Lung (tissue), 12 donors: ENCODE data around the gene DYNC1LI2. TPM values are rescaled to one million over a fixed set of nuclear protein-coding genes. Genes with fewer than 3 reads are reported as not detected.
"Not testable (repeated sequence)": the region's sequence is repeated elsewhere in the genome, so short reads cannot be mapped to it uniquely, and the experiment has no call there.

Experiments used
- ATAC-seq: fragments of 200-7000 bp; cut with Tn5 transposase; one replicate; pipeline ENCODE4 v1.9.1; 2020; ENCODE audit warnings: moderate number of reproducible peaks; ENCODE audit not compliant: insufficient read depth, low FRiP score
- DNase-seq, 3 donors: peaks; one replicate each; pipeline ENCODE4 v3.0.0-alpha.2; 2013 to 2017
- H3K27ac ChIP-seq, 2 donors: one replicate each; pipeline ENCODE4 v1.5.1; 2013; ENCODE audit warnings: mild to moderate bottlenecking in 2 of 2, moderate library complexity in 2 of 2, control low read depth in 1 of 2, inconsistent platforms in 1 of 2, low read depth in 1 of 2, low read length in 1 of 2
- H3K27me3 ChIP-seq, 3 donors: one replicate each; pipeline ENCODE4 v1.5.1; 2013; ENCODE audit warnings: low read length in 2 of 3; ENCODE audit not compliant: control insufficient read depth in 3 of 3, insufficient read depth in 3 of 3
- H3K36me3 ChIP-seq, 4 donors: one replicate each; pipeline ENCODE4 v1.5.1; 2013; ENCODE audit warnings: low read length in 4 of 4, mild to moderate bottlenecking in 1 of 4, moderate library complexity in 1 of 4; ENCODE audit not compliant: control insufficient read depth in 4 of 4, insufficient read depth in 4 of 4
- H3K4me1 ChIP-seq, 5 donors: one replicate each; pipeline ENCODE4 v1.5.1; 2013; ENCODE audit warnings: low read length in 5 of 5, mild to moderate bottlenecking in 2 of 5, moderate library complexity in 1 of 5; ENCODE audit not compliant: control insufficient read depth in 5 of 5, insufficient read depth in 5 of 5
- H3K4me3 ChIP-seq: one replicate; pipeline ENCODE4 v1.5.1; 2013; ENCODE audit warnings: mild to moderate bottlenecking, control low read depth, moderate library complexity
- H3K9ac ChIP-seq, 2 donors: one replicate each; pipeline ENCODE4 v1.5.1; 2013; ENCODE audit warnings: low read length in 2 of 2, control low read depth in 1 of 2; ENCODE audit not compliant: insufficient read depth in 1 of 2
- H3K9me3 ChIP-seq, 4 donors: one replicate each; pipeline ENCODE4 v1.5.1; 2013; ENCODE audit warnings: low read length in 3 of 4, mild to moderate bottlenecking in 1 of 4, moderate library complexity in 1 of 4; ENCODE audit not compliant: control insufficient read depth in 4 of 4, insufficient read depth in 3 of 4
- WGBS, 2 donors: extraction: QIAGEN DNeasy Blood & Tissue Kit; methylation state at CpG; one replicate each; pipeline ENCODE4 v1.1.7; 2013; 5-methylcytosine and 5-hydroxymethylcytosine counted together
- polyA plus RNA-seq, 2 donors: library from polyadenylated mRNA; stranded (reverse); fragments of 200-250 nt; gene quantifications; one replicate each; pipeline ENCODE4 v1.2.1, GENCODE V29; 2013
- total RNA-seq, 2 donors: library from RNA; depleted of rRNA in 1 of 2; stranded (reverse); fragments of >200 nt in 1 of 2; gene quantifications; one replicate each; pipeline ENCODE4 v1.2.1, GENCODE V29; 2014 to 2021
- TF ChIP-seq, protein P1 (sequence below): IDR thresholded peaks from 2 replicates; pipeline ENCODE4 v1.5.1; 2012; ENCODE audit warnings: mild to moderate bottlenecking; ENCODE audit errors: control extremely low read depth, extremely low read depth
- donor health status: control.
- donor health status: control.
- donor health status: Bipolar disorder and iron deficiency.
- donor health status: healthy.
- donor health status: DM: yes; HTN: yes; CAD: no.

DYNC1LI2 gene
- total and polyA plus RNA-seq, 4 donors: 40.7 to 147 (median 94.6) TPM

- WGBS, 2 donors: 65 to 84% methylated on average over 7 of the region's 7 CpGs
- no peak for ATAC-seq
- peak overlapping the region in 1 of 2 donors; percentile 47 for H3K9ac ChIP-seq
These were observed 61.1 kb downstream of the DYNC1LI2 start for GRCh38 chr16:66690106-66690847.

DNA sequence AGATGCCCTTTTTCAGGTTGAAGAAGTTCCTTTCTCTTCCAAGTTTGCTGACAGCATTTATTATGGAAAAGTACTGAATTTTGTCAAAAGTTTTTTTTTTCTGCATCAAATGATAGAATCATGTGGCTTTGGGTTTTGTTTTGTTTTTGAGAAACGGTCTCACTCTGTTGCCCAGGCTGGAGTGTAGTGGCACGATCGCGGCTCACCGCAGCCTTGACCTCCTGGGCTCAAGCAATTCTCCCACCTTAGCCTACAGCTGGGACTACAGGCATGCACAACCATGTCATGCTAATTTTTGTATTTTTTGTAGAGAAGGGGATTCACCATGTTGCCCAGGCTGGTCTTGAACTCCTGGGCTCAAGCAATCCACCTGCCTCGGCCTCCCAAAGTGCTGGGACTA lies 62.1 kb downstream of the DYNC1LI2 start:
- DNase-seq (no peak), ATAC-seq (no peak)
- no peaks in the 10 kb centered on the region for H3K27me3 ChIP-seq
- no peaks in the 10 kb centered on the region for H3K36me3 ChIP-seq
- H3K27ac ChIP-seq: no peak overlapping the region
- TF ChIP-seq, protein P1, sequence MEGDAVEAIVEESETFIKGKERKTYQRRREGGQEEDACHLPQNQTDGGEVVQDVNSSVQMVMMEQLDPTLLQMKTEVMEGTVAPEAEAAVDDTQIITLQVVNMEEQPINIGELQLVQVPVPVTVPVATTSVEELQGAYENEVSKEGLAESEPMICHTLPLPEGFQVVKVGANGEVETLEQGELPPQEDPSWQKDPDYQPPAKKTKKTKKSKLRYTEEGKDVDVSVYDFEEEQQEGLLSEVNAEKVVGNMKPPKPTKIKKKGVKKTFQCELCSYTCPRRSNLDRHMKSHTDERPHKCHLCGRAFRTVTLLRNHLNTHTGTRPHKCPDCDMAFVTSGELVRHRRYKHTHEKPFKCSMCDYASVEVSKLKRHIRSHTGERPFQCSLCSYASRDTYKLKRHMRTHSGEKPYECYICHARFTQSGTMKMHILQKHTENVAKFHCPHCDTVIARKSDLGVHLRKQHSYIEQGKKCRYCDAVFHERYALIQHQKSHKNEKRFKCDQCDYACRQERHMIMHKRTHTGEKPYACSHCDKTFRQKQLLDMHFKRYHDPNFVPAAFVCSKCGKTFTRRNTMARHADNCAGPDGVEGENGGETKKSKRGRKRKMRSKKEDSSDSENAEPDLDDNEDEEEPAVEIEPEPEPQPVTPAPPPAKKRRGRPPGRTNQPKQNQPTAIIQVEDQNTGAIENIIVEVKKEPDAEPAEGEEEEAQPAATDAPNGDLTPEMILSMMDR: no peak
- H3K4me3 ChIP-seq: no peak overlapping the region
- 92 to 97% methylated on average over 6 of the region's 6 CpGs for WGBS, 2 donors
- H3K9me3 ChIP-seq: no peaks in the 10 kb centered on the region
- no peak overlapping the region for H3K9ac ChIP-seq
- peaks cover 0 to 3% (median 0%) of the 10 kb centered on the region in 5 donors for H3K4me1 ChIP-seq

More at GRCh38 chr16:66690106-66690847, 61.1 kb downstream of the DYNC1LI2 start:
- Histone ChIP-seq H3K36me3 (no peaks in the 10 kb centered on the region), H3K27ac (no peak overlapping the region), H3K9me3 (no peaks in the 10 kb centered on the region), H3K27me3 (no peaks in the 10 kb centered on the region), H3K4me1 (peaks cover 0 to 7% (median 4%) of the 10 kb centered on the region in 5 donors), H3K4me3 (no peak overlapping the region)
- DNase-seq: no peak
- TF ChIP-seq, protein P1: no peak

GRCh38 chr16:66687906-66688625 lies 63.3 kb downstream of the DYNC1LI2 start:
- no peaks in the 10 kb centered on the region for H3K9me3 ChIP-seq
- H3K27ac ChIP-seq: no peak overlapping the region
- H3K4me1 ChIP-seq: peaks cover 0 to 2% (median 0%) of the 10 kb centered on the region in 5 donors
- DNase-seq (no peak), ATAC-seq (no peak)
- H3K4me3 ChIP-seq: no peak overlapping the region
- no peaks in the 10 kb centered on the region for H3K27me3 ChIP-seq
- H3K9ac ChIP-seq: no peak overlapping the region
- 94% methylated on average over 9 of the region's 9 CpGs for WGBS, 2 donors
- TF ChIP-seq, protein P1: no peak
- no peaks in the 10 kb centered on the region for H3K36me3 ChIP-seq

DNA sequence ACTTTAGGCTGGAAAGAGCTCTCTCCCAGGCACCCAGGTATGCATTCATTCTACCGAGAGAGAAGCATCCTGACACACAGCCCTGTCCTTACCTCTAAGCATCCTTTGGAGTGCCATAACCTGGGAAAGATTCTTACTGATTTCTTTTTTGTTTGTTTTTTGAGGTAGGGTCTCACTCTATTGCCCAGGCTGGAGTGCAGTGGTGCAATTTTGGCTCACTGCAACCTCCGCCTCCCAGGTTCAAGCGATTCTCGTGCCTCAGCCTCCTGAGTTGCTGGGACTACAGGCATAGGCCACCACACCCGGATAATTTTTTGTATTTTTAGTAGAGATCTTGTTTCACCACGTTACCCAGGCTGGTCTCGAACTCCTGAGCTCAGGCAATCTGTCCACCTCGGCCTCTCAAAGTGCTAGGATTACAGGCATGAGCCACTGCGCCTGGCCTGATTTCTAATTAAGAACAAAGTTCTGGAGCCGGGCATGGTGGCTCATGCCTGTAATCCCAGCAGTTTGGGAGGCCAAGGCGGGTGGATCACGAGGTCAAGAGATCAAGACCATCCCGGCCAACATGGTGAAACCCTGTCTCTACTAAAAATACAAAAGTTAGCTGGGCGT lies 65.8 kb downstream of the DYNC1LI2 start:
- not testable (repeated sequence) for H3K4me1 ChIP-seq, H3K9me3 ChIP-seq, H3K27me3 ChIP-seq, H3K27ac ChIP-seq, DNase-seq, ATAC-seq, H3K36me3 ChIP-seq, H3K9ac ChIP-seq, H3K4me3 ChIP-seq
- WGBS, 2 donors: 95 to 97% methylated on average over 14 of the region's 14 CpGs
